Panc1 (cell line): Measurements from ENCODE around the gene LAMA1. TPM values are rescaled to one million over a fixed set of nuclear protein-coding genes. Genes with fewer than 3 reads are reported as not detected.

ENCODE experiments used
- ATAC-seq: fragments of 200-7000 bp; cut with Tn5 transposase; 2 replicates; pipeline ENCODE4 v1.9.1; 2020; ENCODE audit warnings: mild to moderate bottlenecking, moderate library complexity
- BruUV-seq: library from RNA; stranded (reverse); fragments of 400-500 nt; replicated peaks from 2 replicates; lab custom pipeline; 2021; lab: Mats Ljungman, UMichigan
- CTCF ChIA-PET: fragments of 300-600 bp; sonication (Branson Sonifier 250); formaldehyde crosslinking; loops from one replicate; lab custom pipeline; 2022; ENCODE audit warnings: antibody characterized with exemption; lab: Charles Lee
- POLR2A ChIA-PET: fragments of 300-600 bp; sonication (Branson Sonifier 250); formaldehyde crosslinking; loops from one replicate; lab custom pipeline; 2022; ENCODE audit warnings: antibody characterized with exemption; lab: Charles Lee
- DNase-seq: peaks from one replicate; pipeline ENCODE4 v3.0.0-alpha.2; 2010; ENCODE audit warnings: low read depth, low spot score
- H3K27ac ChIP-seq: 2 replicates; pipeline ENCODE4 v1.5.1; 2011; ENCODE audit warnings: mild to moderate bottlenecking, low read length, inconsistent platforms
- H3K27me3 ChIP-seq: fragments of 200-500 bp; sonication (Bioruptor generic); 2 replicates; pipeline ENCODE4 v1.6.0; 2014; ENCODE audit warnings: low read length, inconsistent platforms; ENCODE audit not compliant: control insufficient read depth, insufficient read depth
- H3K36me3 ChIP-seq: fragments of 200-500 bp; sonication (Bioruptor generic); 2 replicates; pipeline ENCODE4 v1.5.1; 2014; ENCODE audit warnings: inconsistent platforms, mild to moderate bottlenecking, low read length, moderate library complexity; ENCODE audit not compliant: control insufficient read depth, insufficient read depth
- H3K4me1 ChIP-seq: 2 replicates; pipeline ENCODE4 v1.5.1; 2011; ENCODE audit warnings: inconsistent platforms, mild to moderate bottlenecking, low read length, moderate library complexity; ENCODE audit not compliant: control insufficient read depth, insufficient read depth
- H3K4me3 ChIP-seq, 2 experiments: 2 replicates each; pipeline ENCODE4 v1.5.1; 2011 to 2012; ENCODE audit warnings: low read depth in 2 of 2, low read length in 2 of 2, mild to moderate bottlenecking in 2 of 2, inconsistent platforms in 1 of 2, moderate library complexity in 1 of 2
- H3K9me3 ChIP-seq: fragments of 200-500 bp; sonication (Bioruptor generic); 2 replicates; pipeline ENCODE4 v1.5.1; 2014; ENCODE audit warnings: low read depth, mild to moderate bottlenecking, inconsistent platforms, low read length, moderate library complexity; ENCODE audit not compliant: control insufficient read depth, insufficient read depth
- POLR2AphosphoS5 ChIP-seq: IDR thresholded peaks from 2 replicates; pipeline ENCODE4 v1.6.1; 2012; ENCODE audit warnings: mild to moderate bottlenecking, low read depth, low read length, moderate library complexity
- SIN3A ChIP-seq: IDR thresholded peaks from 2 replicates; pipeline ENCODE4 v1.6.1; 2012; ENCODE audit warnings: low read depth, mild to moderate bottlenecking, low read length, moderate library complexity, borderline replicate concordance; ENCODE audit not compliant: insufficient read depth
- TCF7L2 ChIP-seq: IDR thresholded peaks from 2 replicates; pipeline ENCODE4 v1.6.1; 2011; ENCODE audit warnings: mild to moderate bottlenecking, low read depth, low read length, inconsistent platforms
- in situ Hi-C: cut with HindIII; loops from 2 replicates; pipeline ENCODE4 v1.10.0; 2016; ENCODE audit warnings: low sequenced_read_pairs, low pct_unique_long_range_greater_than_20kb
- intact Hi-C: fragments of 100-400 bp; cut with micrococcal nuclease; formaldehyde crosslinking; loops from one replicate; pipeline ENCODE4 v1.10.0; 2022; ENCODE audit not compliant: unreplicated experiment
- total RNA-seq: library from RNA; stranded (reverse); gene quantifications from one replicate; pipeline ENCODE4 v1.2.1, GENCODE V29; 2021; ENCODE audit not compliant: unreplicated experiment
- TF ChIP-seq, protein P1 (sequence below), 2 experiments: IDR thresholded peaks; 2 replicates each; pipeline ENCODE4 v1.6.1; 2011 to 2012; ENCODE audit warnings: low read depth in 2 of 2, control low read depth in 1 of 2, low read length in 1 of 2, mild to moderate bottlenecking in 1 of 2, moderate library complexity in 1 of 2; ENCODE audit not compliant: insufficient read depth in 1 of 2
- TF ChIP-seq, protein P2 (sequence below): fragments of 450-650 bp; IDR thresholded peaks from 2 replicates; pipeline ENCODE4 v1.5.1; 2017; ENCODE audit warnings: mild to moderate bottlenecking

Gene LAMA1
- total RNA-seq, 1 experiment from 2014 or later: 0.03 TPM

DNA sequence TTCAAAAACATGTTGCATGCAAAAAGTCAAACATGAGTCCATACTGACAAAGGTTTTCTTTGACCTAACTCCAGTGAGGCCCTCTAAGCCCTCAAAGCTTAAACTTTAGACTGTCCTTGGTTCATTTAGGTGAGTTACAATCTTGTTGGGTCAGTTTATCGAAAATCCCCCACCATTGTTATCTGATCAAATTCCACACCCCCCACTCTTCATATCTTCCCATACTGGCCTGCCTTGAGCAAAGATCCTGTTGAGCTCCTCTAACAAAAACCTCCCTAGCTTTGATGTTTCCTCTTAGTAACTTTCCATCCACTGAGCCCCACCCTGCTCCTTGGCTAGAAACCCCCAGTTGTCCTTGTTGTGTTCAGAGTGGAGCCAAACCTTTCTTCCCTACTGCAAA, 194.4 kb downstream of the LAMA1 start:
- BruUV-seq: no TSS peak
- intact Hi-C loops (loop anchor here (5.0 kb wide), 2 partner anchors 79 to 254 kb away; no protein-coding TSS in a partner anchor), in situ Hi-C loops (no loop called here)
- Histone ChIP-seq H3K4me1 (no peaks in the 10 kb centered on the region), H3K27ac (no peak overlapping the region), H3K36me3 (no peaks in the 10 kb centered on the region), H3K9me3 (no peaks in the 10 kb centered on the region), H3K4me3 (no peak overlapping the region), H3K27me3 (no peaks in the 10 kb centered on the region)
- no peak for DNase-seq
- no peak for ATAC-seq
- ChIA-PET CTCF (no interaction called here), POLR2A (no interaction called here)
- TF ChIP-seq TCF7L2 (no peak), SIN3A (no peak), POLR2AphosphoS5 (no peak)
- TF ChIP-seq, protein P1, sequence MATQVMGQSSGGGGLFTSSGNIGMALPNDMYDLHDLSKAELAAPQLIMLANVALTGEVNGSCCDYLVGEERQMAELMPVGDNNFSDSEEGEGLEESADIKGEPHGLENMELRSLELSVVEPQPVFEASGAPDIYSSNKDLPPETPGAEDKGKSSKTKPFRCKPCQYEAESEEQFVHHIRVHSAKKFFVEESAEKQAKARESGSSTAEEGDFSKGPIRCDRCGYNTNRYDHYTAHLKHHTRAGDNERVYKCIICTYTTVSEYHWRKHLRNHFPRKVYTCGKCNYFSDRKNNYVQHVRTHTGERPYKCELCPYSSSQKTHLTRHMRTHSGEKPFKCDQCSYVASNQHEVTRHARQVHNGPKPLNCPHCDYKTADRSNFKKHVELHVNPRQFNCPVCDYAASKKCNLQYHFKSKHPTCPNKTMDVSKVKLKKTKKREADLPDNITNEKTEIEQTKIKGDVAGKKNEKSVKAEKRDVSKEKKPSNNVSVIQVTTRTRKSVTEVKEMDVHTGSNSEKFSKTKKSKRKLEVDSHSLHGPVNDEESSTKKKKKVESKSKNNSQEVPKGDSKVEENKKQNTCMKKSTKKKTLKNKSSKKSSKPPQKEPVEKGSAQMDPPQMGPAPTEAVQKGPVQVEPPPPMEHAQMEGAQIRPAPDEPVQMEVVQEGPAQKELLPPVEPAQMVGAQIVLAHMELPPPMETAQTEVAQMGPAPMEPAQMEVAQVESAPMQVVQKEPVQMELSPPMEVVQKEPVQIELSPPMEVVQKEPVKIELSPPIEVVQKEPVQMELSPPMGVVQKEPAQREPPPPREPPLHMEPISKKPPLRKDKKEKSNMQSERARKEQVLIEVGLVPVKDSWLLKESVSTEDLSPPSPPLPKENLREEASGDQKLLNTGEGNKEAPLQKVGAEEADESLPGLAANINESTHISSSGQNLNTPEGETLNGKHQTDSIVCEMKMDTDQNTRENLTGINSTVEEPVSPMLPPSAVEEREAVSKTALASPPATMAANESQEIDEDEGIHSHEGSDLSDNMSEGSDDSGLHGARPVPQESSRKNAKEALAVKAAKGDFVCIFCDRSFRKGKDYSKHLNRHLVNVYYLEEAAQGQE (IDR thresholded peaks at IDR 0.05; ENCODE audit: insufficient read depth in 1 of 2, low read depth in 2 of 2, low read length in 1 of 2): no peak
- TF ChIP-seq, protein P2, sequence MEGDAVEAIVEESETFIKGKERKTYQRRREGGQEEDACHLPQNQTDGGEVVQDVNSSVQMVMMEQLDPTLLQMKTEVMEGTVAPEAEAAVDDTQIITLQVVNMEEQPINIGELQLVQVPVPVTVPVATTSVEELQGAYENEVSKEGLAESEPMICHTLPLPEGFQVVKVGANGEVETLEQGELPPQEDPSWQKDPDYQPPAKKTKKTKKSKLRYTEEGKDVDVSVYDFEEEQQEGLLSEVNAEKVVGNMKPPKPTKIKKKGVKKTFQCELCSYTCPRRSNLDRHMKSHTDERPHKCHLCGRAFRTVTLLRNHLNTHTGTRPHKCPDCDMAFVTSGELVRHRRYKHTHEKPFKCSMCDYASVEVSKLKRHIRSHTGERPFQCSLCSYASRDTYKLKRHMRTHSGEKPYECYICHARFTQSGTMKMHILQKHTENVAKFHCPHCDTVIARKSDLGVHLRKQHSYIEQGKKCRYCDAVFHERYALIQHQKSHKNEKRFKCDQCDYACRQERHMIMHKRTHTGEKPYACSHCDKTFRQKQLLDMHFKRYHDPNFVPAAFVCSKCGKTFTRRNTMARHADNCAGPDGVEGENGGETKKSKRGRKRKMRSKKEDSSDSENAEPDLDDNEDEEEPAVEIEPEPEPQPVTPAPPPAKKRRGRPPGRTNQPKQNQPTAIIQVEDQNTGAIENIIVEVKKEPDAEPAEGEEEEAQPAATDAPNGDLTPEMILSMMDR: no peak

DNA sequence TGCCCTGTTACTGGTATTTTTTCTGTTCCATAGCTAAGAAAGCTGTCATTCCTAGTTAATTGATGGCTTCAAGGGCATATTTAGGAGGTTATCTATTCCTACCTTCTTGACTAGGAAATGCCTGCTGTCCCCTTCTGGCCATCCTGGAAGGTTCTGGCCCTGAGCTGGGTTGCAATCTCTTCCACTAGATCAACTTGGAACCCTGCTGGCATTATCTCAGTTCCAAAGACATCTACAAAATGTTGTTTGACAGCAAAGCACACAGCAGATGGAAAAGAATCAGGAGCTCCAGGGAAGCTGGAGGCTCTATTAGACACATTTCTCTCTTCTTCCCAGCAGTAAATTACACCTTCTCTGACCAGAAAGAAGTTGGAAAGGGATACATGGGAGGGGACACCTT, 196.0 kb downstream of the LAMA1 start:
- CTCF ChIA-PET: no interaction called here
- intact Hi-C loops: loop anchor here (5.0 kb wide), 2 partner anchors 81 to 256 kb away; no protein-coding TSS in a partner anchor
- BruUV-seq: no TSS peak
- no peak for DNase-seq
- H3K4me1 ChIP-seq: no peaks in the 10 kb centered on the region
- no peaks in the 10 kb centered on the region for H3K27me3 ChIP-seq
- no peak for ATAC-seq
- H3K9me3 ChIP-seq: no peaks in the 10 kb centered on the region
- POLR2A ChIA-PET: no interaction called here
- in situ Hi-C loops: no loop called here
- no peaks in the 10 kb centered on the region for H3K36me3 ChIP-seq
- H3K27ac ChIP-seq: no peak overlapping the region
- no peak for TF ChIP-seq POLR2AphosphoS5
- TF ChIP-seq, protein P2: no peak
- TF ChIP-seq, protein P1 (IDR thresholded peaks at IDR 0.05; ENCODE audit: insufficient read depth in 1 of 2, low read depth in 2 of 2, low read length in 1 of 2): no peak
- no peak for TF ChIP-seq SIN3A
- no peak for TF ChIP-seq TCF7L2
- H3K4me3 ChIP-seq: no peak overlapping the region
